ENCODE measurements around the gene MBOAT1.

Gene MBOAT1

GRCh38 chr6:20134613-20135012, 77.7 kb downstream of the MBOAT1 start:
- Histone ChIP-seq H3K9me3 (ENCODE audit: severe bottlenecking) (no peaks in the 10 kb centered on the region), H3K27ac (no peak overlapping the region), H3K36me3 (peaks cover 4% of the 10 kb centered on the region; the same call in 1 of the 2 replicates), H3K27me3 (ENCODE audit: insufficient read depth, low read depth, severe bottlenecking) (no peaks in the 10 kb centered on the region), H3K4me3 (ENCODE audit: low read depth, low read length) (no peak overlapping the region)
- TF ChIP-seq CTCF (IDR thresholded peaks at IDR 0.05; ENCODE audit: low read depth, low read length), result no peak
- no peak for DNase-seq

- Histone ChIP-seq H3K36me3 (peaks cover 4% of the 10 kb centered on the region; the same call in 1 of the 2 replicates), H3K27me3 (ENCODE audit: insufficient read depth, low read depth, severe bottlenecking) (no peaks in the 10 kb centered on the region), H3K9me3 (ENCODE audit: severe bottlenecking) (no peaks in the 10 kb centered on the region), H3K27ac (no peak overlapping the region), H3K4me3 (ENCODE audit: low read depth, low read length) (no peak overlapping the region)
- TF ChIP-seq CTCF (IDR thresholded peaks at IDR 0.05; ENCODE audit: low read depth, low read length), result no peak
- no peak for DNase-seq
Observed at GRCh38 chr6:20129290-20130088, 82.8 kb downstream of the MBOAT1 start.

- peaks cover 4% of the 10 kb centered on the region; the same call in 1 of the 2 replicates for H3K36me3 ChIP-seq
Observed at GRCh38 chr6:20128018-20128417, 84.3 kb downstream of the MBOAT1 start.

GRCh38 chr6:20126789-20127653, 85.2 kb downstream of the MBOAT1 start:
- H3K27me3 ChIP-seq (ENCODE audit: insufficient read depth, low read depth, severe bottlenecking), result no peaks in the 10 kb centered on the region
- no peak overlapping the region for H3K4me3 ChIP-seq (ENCODE audit: low read depth, low read length)
- peak; percentile 89 for DNase-seq
- TF ChIP-seq CTCF (IDR thresholded peaks at IDR 0.05; ENCODE audit: low read depth, low read length), result peak; percentile 100
- H3K36me3 ChIP-seq, result peaks cover 4% of the 10 kb centered on the region; the same call in 1 of the 2 replicates
- peak overlapping the region; percentile 15 for H3K27ac ChIP-seq
- no peaks in the 10 kb centered on the region for H3K9me3 ChIP-seq (ENCODE audit: severe bottlenecking)

More at GRCh38 chr6:20128018-20128417, 84.3 kb downstream of the MBOAT1 start:
- DNase-seq, result no peak
- Histone ChIP-seq H3K4me3 (ENCODE audit: low read depth, low read length) (no peak overlapping the region), H3K27ac (no peak overlapping the region), H3K9me3 (ENCODE audit: severe bottlenecking) (no peaks in the 10 kb centered on the region), H3K27me3 (ENCODE audit: insufficient read depth, low read depth, severe bottlenecking) (no peaks in the 10 kb centered on the region)
- no peak for TF ChIP-seq CTCF (IDR thresholded peaks at IDR 0.05; ENCODE audit: low read depth, low read length)

GRCh38 chr6:20126102-20126752, 86.0 kb downstream of the MBOAT1 start:
- Histone ChIP-seq H3K36me3 (peaks cover 3% of the 10 kb centered on the region; the same call in 1 of the 2 replicates), H3K4me3 (ENCODE audit: low read depth, low read length) (no peak overlapping the region), H3K27ac (no peak overlapping the region), H3K27me3 (ENCODE audit: insufficient read depth, low read depth, severe bottlenecking) (no peaks in the 10 kb centered on the region), H3K9me3 (ENCODE audit: severe bottlenecking) (no peaks in the 10 kb centered on the region)
- no peak for DNase-seq
- no peak for TF ChIP-seq CTCF (IDR thresholded peaks at IDR 0.05; ENCODE audit: low read depth, low read length)
